Measurements from ENCODE around the gene MOB3B. TPM values are rescaled to one million over a fixed set of nuclear protein-coding genes. Genes with fewer than 3 reads are reported as not detected.
A peak's percentile ranks its signal among the peaks of the same experiment; 100 is the strongest.
"Not testable (repeated sequence)": the region's sequence is repeated elsewhere in the genome, so short reads cannot be mapped to it uniquely, and the experiment has no call there.

MOB3B gene
- total RNA-seq, 1 donor from 2014 or later, result 17.8 TPM

GRCh38 chr9:27451207-27451797 is 78.3 kb downstream of the MOB3B start:
- peaks cover 6% of the 10 kb centered on the region for H3K4me1 ChIP-seq
- ATAC-seq, result no peak
- intact Hi-C loops (cut with DNase I), result no loop called here
- no peaks in the 10 kb centered on the region for H3K9me3 ChIP-seq
- TF ChIP-seq CTCF (IDR thresholded peaks at IDR 0.05), result no peak
- no peak overlapping the region for H3K27ac ChIP-seq
- no peak overlapping the region for H3K4me3 ChIP-seq
- peaks cover 8% of the 10 kb centered on the region for H3K36me3 ChIP-seq
- DNase-seq, result no peak
- H3K27me3 ChIP-seq, result no peaks in the 10 kb centered on the region

- no peak for DNase-seq
- H3K9me3 ChIP-seq, result no peaks in the 10 kb centered on the region
- intact Hi-C loops (cut with DNase I), result no loop called here
- H3K36me3 ChIP-seq, result peaks cover 8% of the 10 kb centered on the region
- H3K27me3 ChIP-seq, result no peaks in the 10 kb centered on the region
- no peak overlapping the region for H3K27ac ChIP-seq
- ATAC-seq, result no peak
- peaks cover 6% of the 10 kb centered on the region for H3K4me1 ChIP-seq
- no peak overlapping the region for H3K4me3 ChIP-seq
- TF ChIP-seq CTCF (IDR thresholded peaks at IDR 0.05), result no peak
These were observed 78.9 kb downstream of the MOB3B start for GRCh38 chr9:27450752-27451151.

GRCh38 chr9:27448356-27448755 is 81.3 kb downstream of the MOB3B start:
- H3K36me3 ChIP-seq; H3K4me1 ChIP-seq; H3K4me3 ChIP-seq; H3K27me3 ChIP-seq; DNase-seq; intact Hi-C loops (cut with DNase I); H3K9me3 ChIP-seq; H3K27ac ChIP-seq; ATAC-seq: not testable (repeated sequence)

- no peak for TF ChIP-seq CTCF (IDR thresholded peaks at IDR 0.05)
- intact Hi-C loops (cut with DNase I), result no loop called here
These were observed 82.5 kb downstream of the MOB3B start for GRCh38 chr9:27447031-27447683.

GRCh38 chr9:27445688-27446087 is 83.9 kb downstream of the MOB3B start:
- Histone ChIP-seq H3K27ac (no peak overlapping the region), H3K36me3 (no peaks in the 10 kb centered on the region), H3K4me1 (peaks cover 6% of the 10 kb centered on the region), H3K4me3 (no peak overlapping the region), H3K9me3 (no peaks in the 10 kb centered on the region), H3K27me3 (no peaks in the 10 kb centered on the region)
- TF ChIP-seq CTCF (IDR thresholded peaks at IDR 0.05), result no peak
- intact Hi-C loops (cut with DNase I), result no loop called here
- ATAC-seq (no peak), DNase-seq (no peak)

More at GRCh38 chr9:27447031-27447683, 82.5 kb downstream of the MOB3B start:
- ATAC-seq (peak; percentile 19), DNase-seq (no peak)
- no peaks in the 10 kb centered on the region for H3K36me3 ChIP-seq
- H3K27ac ChIP-seq, result no peak overlapping the region
- H3K4me3 ChIP-seq, result no peak overlapping the region
- no peaks in the 10 kb centered on the region for H3K9me3 ChIP-seq
- no peaks in the 10 kb centered on the region for H3K27me3 ChIP-seq
- peaks cover 6% of the 10 kb centered on the region for H3K4me1 ChIP-seq

- DNase-seq (no peak), ATAC-seq (no peak)
- Histone ChIP-seq H3K27ac (no peak overlapping the region), H3K27me3 (no peaks in the 10 kb centered on the region), H3K36me3 (no peaks in the 10 kb centered on the region), H3K4me3 (no peak overlapping the region), H3K4me1 (peaks cover 2% of the 10 kb centered on the region), H3K9me3 (no peaks in the 10 kb centered on the region)
- TF ChIP-seq CTCF (IDR thresholded peaks at IDR 0.05), result no peak
- intact Hi-C loops (cut with DNase I), result no loop called here
These were observed 84.5 kb downstream of the MOB3B start for GRCh38 chr9:27445057-27445595.

All from upper lobe of right lung (tissue), 1 donor.